ENCODE results near the gene SNRNP200.

The SNRNP200 gene

GRCh38 chr2:96305091-96305978 lies at the start of gene SNRNP200 (continued):
- TF ChIP-seq ZSCAN18 (tag by site-specific recombination; IDR thresholded peaks at IDR 0.05) (no peak), GLIS1 (tag by site-specific recombination; IDR thresholded peaks at IDR 0.05) (peak; percentile 40), ZNF140 (tag by site-specific recombination; IDR thresholded peaks at IDR 0.05) (no peak), ZNF132 (tag by site-specific recombination; IDR thresholded peaks at IDR 0.05; ENCODE audit: borderline replicate concordance) (no peak), ZNF76 (tag by site-specific recombination; IDR thresholded peaks at IDR 0.05; ENCODE audit: borderline replicate concordance, low read depth) (peak; percentile 61; the same call in 1 of the 2 replicates), ZSCAN30 (tag by site-specific recombination; IDR thresholded peaks at IDR 0.05) (peak; percentile 59; the same call in 1 of the 2 replicates), ZNF2 (tag by site-specific recombination; IDR thresholded peaks at IDR 0.05) (peak; percentile 48), ZNF280D (tag by site-specific recombination; IDR thresholded peaks at IDR 0.05) (no peak), ZNF202 (tag by site-specific recombination; IDR thresholded peaks at IDR 0.05; ENCODE audit: borderline replicate concordance) (no peak), WT1 (tag by site-specific recombination; IDR thresholded peaks at IDR 0.05) (0 out of 2 replicates have a peak, but pooled peaks have one; percentile 28), ZNF175 (tag by site-specific recombination; IDR thresholded peaks at IDR 0.05) (no peak), ZNF398 (tag by site-specific recombination; IDR thresholded peaks at IDR 0.05) (no peak), ZNF114 (tag by site-specific recombination; IDR thresholded peaks at IDR 0.05) (no peak), ZNF776 (tag by site-specific recombination; IDR thresholded peaks at IDR 0.05; ENCODE audit: borderline replicate concordance) (no peak), ZNF26 (tag by site-specific recombination; IDR thresholded peaks at IDR 0.05) (no peak), ZNF16 (tag by site-specific recombination; IDR thresholded peaks at IDR 0.05; ENCODE audit: low read depth) (no peak), ZNF830 (tag by site-specific recombination; IDR thresholded peaks at IDR 0.05; ENCODE audit: low read depth) (no peak), ZFP69B (tag by site-specific recombination; IDR thresholded peaks at IDR 0.05) (no peak), ZNF692 (tag by site-specific recombination; IDR thresholded peaks at IDR 0.05) (peak; percentile 33; the same call in 1 of the 2 replicates), GLI4 (tag by site-specific recombination; IDR thresholded peaks at IDR 0.05) (no peak), ZNF266 (tag by site-specific recombination; IDR thresholded peaks at IDR 0.05; ENCODE audit: low read depth) (no peak), REPIN1 (tag by site-specific recombination; IDR thresholded peaks at IDR 0.05; ENCODE audit: low read depth) (no peak), ZNF23 (tag by site-specific recombination; IDR thresholded peaks at IDR 0.05; ENCODE audit: borderline replicate concordance) (no peak), ZFP37 (tag by site-specific recombination; IDR thresholded peaks at IDR 0.05) (0 out of 2 replicates have a peak, but pooled peaks have one; percentile 55), ZNF747 (tag by site-specific recombination; IDR thresholded peaks at IDR 0.05) (no peak), ZNF341 (tag by site-specific recombination; IDR thresholded peaks at IDR 0.05; ENCODE audit: low read depth) (no peak), ZBTB6 (tag by site-specific recombination; IDR thresholded peaks at IDR 0.05) (no peak)
